AG09319 (cell line): Measurements from ENCODE around the gene OR51F2.
"Not testable (repeated sequence)": the region's sequence is repeated elsewhere in the genome, so short reads cannot be mapped to it uniquely, and the experiment has no call there.

Experiments used
- DNase-seq: peaks from one replicate; pipeline ENCODE4 v3.0.0-alpha.2; 2010; ENCODE audit warnings: low read depth; ENCODE audit errors: extremely low read depth
- CTCF ChIP-seq: IDR thresholded peaks from 2 replicates; pipeline ENCODE4 v1.5.1; 2011; ENCODE audit warnings: low read depth, mild to moderate bottlenecking, inconsistent platforms, low read length, moderate library complexity

OR51F2 gene

GRCh38 chr11:4821021-4821420 lies at the start of gene OR51F2:
Gene OR51F2, plus strand, starts transcription at chr11:4821321. Its CDS starts 101 bp downstream, at chr11:4821422.
- no peak for TF ChIP-seq CTCF
- DNase-seq, result no peak

GRCh38 chr11:4782454-4782853 lies 38.7 kb upstream of the OR51F2 start:
- no peak for TF ChIP-seq CTCF
- DNase-seq, result no peak

- DNase-seq, result no peak
These were observed 23.9 kb upstream of the OR51F2 start for GRCh38 chr11:4797206-4797605.

GRCh38 chr11:4798427-4799183 lies 22.5 kb upstream of the OR51F2 start:
- no peak for DNase-seq
- no peak for TF ChIP-seq CTCF

More at GRCh38 chr11:4797206-4797605, 23.9 kb upstream of the OR51F2 start:
- no peak for TF ChIP-seq CTCF

DNA sequence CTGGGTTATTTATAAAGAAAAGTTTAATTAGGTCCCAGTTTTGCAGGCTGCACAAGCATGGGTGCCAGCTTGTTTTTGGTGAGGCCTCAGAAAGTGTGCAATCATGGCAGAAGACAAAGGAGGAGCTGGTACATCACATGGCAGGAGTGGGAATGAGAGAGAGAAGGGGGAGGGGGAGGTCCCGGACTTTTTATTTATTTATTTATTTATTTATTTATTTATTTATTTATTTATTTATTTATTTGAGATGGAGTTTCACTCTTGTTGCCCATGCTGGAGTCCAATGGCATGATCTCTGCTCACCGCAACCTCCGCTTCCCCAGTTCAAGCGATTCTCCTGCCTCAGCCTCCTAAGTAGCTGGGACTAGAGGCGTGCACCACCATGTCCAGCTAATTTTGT lies 19.8 kb upstream of the OR51F2 start:
- not testable (repeated sequence) for DNase-seq

- no peak for TF ChIP-seq CTCF
- no peak for DNase-seq
These were observed 16.8 kb upstream of the OR51F2 start, which contains the start of gene OR52R1 for GRCh38 chr11:4804280-4804679. Gene OR52R1, minus strand, starts transcription at chr11:4804380. Its CDS starts 0 bp downstream, at chr11:4804380.

GRCh38 chr11:4808476-4808875 lies 12.6 kb upstream of the OR51F2 start:
- DNase-seq, result no peak
- TF ChIP-seq CTCF, result no peak

DNA sequence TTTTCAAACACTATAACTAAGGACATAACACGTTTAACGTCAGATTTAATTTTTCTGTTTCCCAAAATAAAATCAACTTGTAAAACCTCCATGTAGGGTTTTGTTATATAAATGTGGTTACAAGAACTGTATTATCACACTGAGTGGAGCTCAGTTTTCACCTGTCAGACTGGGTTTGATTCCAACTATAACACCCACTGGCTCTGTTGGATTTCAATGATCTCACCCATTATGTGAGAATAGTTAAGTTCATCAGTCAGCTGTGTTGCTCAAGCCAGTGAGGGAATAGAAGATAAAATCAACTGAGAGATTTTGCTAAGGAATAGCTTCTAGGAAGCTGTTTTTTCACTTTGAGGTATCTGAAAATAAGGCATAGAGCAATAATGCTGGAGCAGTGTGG lies 11.9 kb upstream of the OR51F2 start:
- DNase-seq, result no peak
- TF ChIP-seq CTCF, result no peak
